ENCODE measurements around the gene UBE2F.
A peak's percentile ranks its signal among the peaks of the same experiment; 100 is the strongest.

The UBE2F gene

GRCh38 chr2:238027058-238027457 is 60.2 kb downstream of the UBE2F start:
- no peak for DNase-seq (ENCODE audit: low read depth in 1 of 2, low spot score in 1 of 2)
- H3K27ac ChIP-seq (replicated peaks) = peak overlapping the region; percentile 3; the same call in 1 of the 2 replicates
- no peak for TF ChIP-seq GABPA (IDR thresholded peaks at IDR 0.05; ENCODE audit: low read depth)
- no peak for TF ChIP-seq POLR2AphosphoS5 (IDR thresholded peaks at IDR 0.05; ENCODE audit: low read depth)
- no peak for TF ChIP-seq REST (IDR thresholded peaks at IDR 0.05; ENCODE audit: insufficient replicate concordance, low read depth)
- TF ChIP-seq CTCF (IDR thresholded peaks at IDR 0.05; ENCODE audit: insufficient read depth, low read length) = no peak
- TF ChIP-seq SPI1 (IDR thresholded peaks at IDR 0.05; ENCODE audit: borderline replicate concordance, low read depth) = no peak

GRCh38 chr2:238027591-238028415 is 61.0 kb downstream of the UBE2F start:
- Histone ChIP-seq H3K27ac (replicated peaks) (peak overlapping the region; percentile 39), H3K27me3 (ENCODE audit: insufficient read depth, poor library complexity, severe bottlenecking) (no peaks in the 10 kb centered on the region), H3K4me3 (replicated peaks; ENCODE audit: insufficient read depth, low read length) (no peak overlapping the region)
- DNase-seq (ENCODE audit: low read depth in 1 of 2, low spot score in 1 of 2) = peak in 1 of 2 experiments; percentile 91
- TF ChIP-seq REST (IDR thresholded peaks at IDR 0.05; ENCODE audit: insufficient replicate concordance, low read depth) (no peak), GABPA (IDR thresholded peaks at IDR 0.05; ENCODE audit: low read depth) (no peak), CTCF (IDR thresholded peaks at IDR 0.05; ENCODE audit: insufficient read depth, low read length) (no peak), SPI1 (IDR thresholded peaks at IDR 0.05; ENCODE audit: borderline replicate concordance, low read depth) (peak; percentile 41; the same call in 1 of the 2 replicates), POLR2AphosphoS5 (IDR thresholded peaks at IDR 0.05; ENCODE audit: low read depth) (peak; percentile 50)

More at GRCh38 chr2:238027058-238027457, 60.2 kb downstream of the UBE2F start:
- Histone ChIP-seq H3K4me3 (replicated peaks; ENCODE audit: insufficient read depth, low read length) (no peak overlapping the region), H3K27me3 (ENCODE audit: insufficient read depth, poor library complexity, severe bottlenecking) (no peaks in the 10 kb centered on the region)

- TF ChIP-seq CTCF (IDR thresholded peaks at IDR 0.05; ENCODE audit: insufficient read depth, low read length) = no peak
- no peak for TF ChIP-seq POLR2AphosphoS5 (IDR thresholded peaks at IDR 0.05; ENCODE audit: low read depth)
- no peak for TF ChIP-seq REST (IDR thresholded peaks at IDR 0.05; ENCODE audit: insufficient replicate concordance, low read depth)
- TF ChIP-seq GABPA (IDR thresholded peaks at IDR 0.05; ENCODE audit: low read depth) = no peak
- no peak for TF ChIP-seq SPI1 (IDR thresholded peaks at IDR 0.05; ENCODE audit: borderline replicate concordance, low read depth)
- DNase-seq (ENCODE audit: low read depth in 1 of 2, low spot score in 1 of 2) = no peak
- no peaks in the 10 kb centered on the region for H3K27me3 ChIP-seq (ENCODE audit: insufficient read depth, poor library complexity, severe bottlenecking)
- no peak overlapping the region for H3K4me3 ChIP-seq (replicated peaks; ENCODE audit: insufficient read depth, low read length)
- no peak overlapping the region for H3K27ac ChIP-seq (replicated peaks)
Measured at GRCh38 chr2:238029853-238030252, 63.0 kb downstream of the UBE2F start.

All from HL-60 (cell line).